ENCODE results near the gene MACROD1. TPM values are rescaled to one million over a fixed set of nuclear protein-coding genes. Genes with fewer than 3 reads are reported as not detected.

The MACROD1 gene
- total RNA-seq, 6 experiments from 2014 or later, result 11.8 to 17.0 (median 13.1) TPM

DNA sequence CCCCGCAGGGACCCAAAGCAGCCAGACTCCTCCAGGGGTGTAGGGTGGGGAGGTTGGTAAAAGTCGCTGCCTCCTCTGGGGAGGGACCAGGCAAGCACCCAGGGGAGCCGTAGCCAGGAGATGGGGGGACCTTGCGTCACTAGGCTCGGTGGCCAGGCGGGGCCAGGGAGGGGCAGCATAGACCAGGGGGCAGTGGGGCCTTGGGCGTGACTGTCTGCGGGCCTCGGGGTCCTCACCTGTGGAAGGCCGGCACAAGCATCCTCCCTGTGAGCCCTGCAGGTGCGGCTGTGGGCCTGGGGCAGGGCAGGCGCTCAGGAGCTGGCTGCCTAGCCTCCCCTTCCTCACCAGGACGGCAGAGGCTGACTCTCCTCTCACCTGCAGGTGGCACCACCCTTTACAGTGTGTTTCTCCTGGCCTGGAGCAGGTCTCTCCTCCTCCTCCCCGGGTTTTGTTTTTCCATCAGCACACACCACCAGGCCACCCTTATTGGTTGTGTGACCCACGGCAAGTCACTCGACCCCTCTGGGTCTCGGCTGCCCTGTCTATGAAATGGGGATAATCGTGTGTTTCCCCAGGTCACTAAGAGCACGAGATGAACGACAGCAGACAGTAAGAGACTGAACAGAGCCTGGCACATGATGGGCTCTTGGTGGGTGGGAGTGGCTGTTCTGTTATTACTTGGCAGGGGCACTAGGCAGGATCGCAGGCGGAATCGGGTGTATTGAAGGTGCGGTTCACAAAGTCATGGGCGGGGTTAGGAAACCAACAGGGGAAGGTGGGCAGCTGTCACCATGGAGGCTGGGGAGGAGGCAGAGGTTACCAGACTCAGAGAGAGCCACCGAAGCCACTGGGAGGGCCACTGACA, 77.5 kb downstream of the MACROD1 start:
- H3K9me3 Mint-ChIP-seq, result no peaks in the 10 kb centered on the region
- no peak for DNase-seq
- no peak overlapping the region; the same call in 1 of the 2 replicates for H3K27ac Mint-ChIP-seq
- no peaks in the 10 kb centered on the region for H3K36me3 Mint-ChIP-seq (ENCODE audit: low read depth)
- peaks cover 7% of the 10 kb centered on the region for H3K27me3 Mint-ChIP-seq (ENCODE audit: insufficient read depth)
- peaks cover 6% of the 10 kb centered on the region; the same call in 1 of the 2 replicates for H3K4me1 Mint-ChIP-seq (ENCODE audit: low read depth)
- no peak overlapping the region for H3K4me3 Mint-ChIP-seq
- TF ChIP-seq, protein P1, sequence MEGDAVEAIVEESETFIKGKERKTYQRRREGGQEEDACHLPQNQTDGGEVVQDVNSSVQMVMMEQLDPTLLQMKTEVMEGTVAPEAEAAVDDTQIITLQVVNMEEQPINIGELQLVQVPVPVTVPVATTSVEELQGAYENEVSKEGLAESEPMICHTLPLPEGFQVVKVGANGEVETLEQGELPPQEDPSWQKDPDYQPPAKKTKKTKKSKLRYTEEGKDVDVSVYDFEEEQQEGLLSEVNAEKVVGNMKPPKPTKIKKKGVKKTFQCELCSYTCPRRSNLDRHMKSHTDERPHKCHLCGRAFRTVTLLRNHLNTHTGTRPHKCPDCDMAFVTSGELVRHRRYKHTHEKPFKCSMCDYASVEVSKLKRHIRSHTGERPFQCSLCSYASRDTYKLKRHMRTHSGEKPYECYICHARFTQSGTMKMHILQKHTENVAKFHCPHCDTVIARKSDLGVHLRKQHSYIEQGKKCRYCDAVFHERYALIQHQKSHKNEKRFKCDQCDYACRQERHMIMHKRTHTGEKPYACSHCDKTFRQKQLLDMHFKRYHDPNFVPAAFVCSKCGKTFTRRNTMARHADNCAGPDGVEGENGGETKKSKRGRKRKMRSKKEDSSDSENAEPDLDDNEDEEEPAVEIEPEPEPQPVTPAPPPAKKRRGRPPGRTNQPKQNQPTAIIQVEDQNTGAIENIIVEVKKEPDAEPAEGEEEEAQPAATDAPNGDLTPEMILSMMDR (IDR thresholded peaks at IDR 0.05), result peak; percentile 62

DNA sequence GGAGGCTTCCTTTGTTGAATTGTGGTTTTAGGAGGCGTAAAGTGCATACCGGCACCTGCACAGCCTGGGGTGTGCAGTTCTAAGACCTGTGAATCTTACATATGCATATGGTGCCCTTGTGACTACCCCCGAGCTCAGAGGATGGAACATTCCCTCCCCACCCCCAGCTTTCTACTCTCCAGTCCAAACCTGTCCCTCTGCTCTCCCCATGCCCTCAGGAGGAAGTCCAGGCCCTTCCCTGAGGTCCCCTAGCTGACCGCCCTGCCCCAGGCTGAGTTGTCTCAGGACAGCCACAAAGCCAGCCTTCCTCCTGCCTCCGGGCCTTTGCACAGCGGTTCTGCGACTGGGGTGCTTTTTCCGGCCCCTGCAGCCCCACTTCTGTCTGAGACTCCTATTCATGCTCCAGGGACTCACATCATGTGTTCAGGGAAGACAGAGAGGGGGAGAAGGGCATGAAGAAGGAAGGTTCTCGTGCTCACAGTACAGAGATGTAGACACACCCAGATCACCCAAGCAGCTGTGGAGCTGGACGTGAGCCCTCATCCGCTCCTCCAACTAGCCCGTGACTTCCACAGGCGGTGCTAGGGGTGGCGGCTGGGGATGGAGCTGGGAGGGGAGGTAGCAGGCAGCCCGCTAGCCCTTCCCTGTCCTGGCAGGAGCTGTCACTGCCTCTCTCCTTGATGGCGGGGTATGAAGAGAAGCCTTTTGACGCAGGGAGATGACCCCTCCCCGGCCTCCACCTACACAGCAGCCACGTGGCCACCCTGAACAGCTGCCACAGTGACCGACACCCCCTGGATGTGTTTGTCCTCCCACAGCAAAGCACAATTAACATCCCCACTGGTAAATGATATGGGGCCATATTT, 79.4 kb downstream of the MACROD1 start:
- H3K4me3 Mint-ChIP-seq, result no peak overlapping the region
- no peaks in the 10 kb centered on the region for H3K9me3 Mint-ChIP-seq
- H3K4me1 Mint-ChIP-seq (ENCODE audit: low read depth), result peaks cover 6% of the 10 kb centered on the region; the same call in 1 of the 2 replicates
- no peaks in the 10 kb centered on the region for H3K36me3 Mint-ChIP-seq (ENCODE audit: low read depth)
- TF ChIP-seq, protein P1 (IDR thresholded peaks at IDR 0.05), result no peak
- no peak for DNase-seq
- H3K27me3 Mint-ChIP-seq (ENCODE audit: insufficient read depth), result peaks cover 9% of the 10 kb centered on the region
- no peak overlapping the region for H3K27ac Mint-ChIP-seq

DNA sequence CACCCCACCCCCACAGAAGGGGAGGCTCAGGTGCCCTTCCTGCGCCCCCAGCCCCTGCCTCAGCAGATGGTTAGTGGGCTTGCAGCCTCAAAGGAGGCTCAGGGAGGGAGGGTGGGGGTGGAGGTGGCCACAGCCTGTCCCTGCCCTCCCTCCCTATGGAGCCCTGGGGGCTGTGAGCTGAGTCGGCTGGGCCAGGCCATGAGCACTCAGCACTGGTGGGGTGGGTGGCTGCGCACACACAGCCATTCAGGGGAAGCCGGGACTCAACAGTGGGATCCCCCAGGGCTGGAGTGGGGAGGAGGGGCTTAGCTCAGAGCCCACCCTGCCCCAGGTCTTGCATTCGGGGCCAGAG, 80.0 kb downstream of the MACROD1 start:
- Mint-ChIP-seq H3K9me3 (no peaks in the 10 kb centered on the region), H3K36me3 (ENCODE audit: low read depth) (no peaks in the 10 kb centered on the region), H3K4me3 (no peak overlapping the region), H3K27ac (no peak overlapping the region), H3K4me1 (ENCODE audit: low read depth) (no peaks in the 10 kb centered on the region), H3K27me3 (ENCODE audit: insufficient read depth) (peaks cover 4% of the 10 kb centered on the region)
- TF ChIP-seq, protein P1 (IDR thresholded peaks at IDR 0.05), result no peak
- DNase-seq, result no peak

DNA sequence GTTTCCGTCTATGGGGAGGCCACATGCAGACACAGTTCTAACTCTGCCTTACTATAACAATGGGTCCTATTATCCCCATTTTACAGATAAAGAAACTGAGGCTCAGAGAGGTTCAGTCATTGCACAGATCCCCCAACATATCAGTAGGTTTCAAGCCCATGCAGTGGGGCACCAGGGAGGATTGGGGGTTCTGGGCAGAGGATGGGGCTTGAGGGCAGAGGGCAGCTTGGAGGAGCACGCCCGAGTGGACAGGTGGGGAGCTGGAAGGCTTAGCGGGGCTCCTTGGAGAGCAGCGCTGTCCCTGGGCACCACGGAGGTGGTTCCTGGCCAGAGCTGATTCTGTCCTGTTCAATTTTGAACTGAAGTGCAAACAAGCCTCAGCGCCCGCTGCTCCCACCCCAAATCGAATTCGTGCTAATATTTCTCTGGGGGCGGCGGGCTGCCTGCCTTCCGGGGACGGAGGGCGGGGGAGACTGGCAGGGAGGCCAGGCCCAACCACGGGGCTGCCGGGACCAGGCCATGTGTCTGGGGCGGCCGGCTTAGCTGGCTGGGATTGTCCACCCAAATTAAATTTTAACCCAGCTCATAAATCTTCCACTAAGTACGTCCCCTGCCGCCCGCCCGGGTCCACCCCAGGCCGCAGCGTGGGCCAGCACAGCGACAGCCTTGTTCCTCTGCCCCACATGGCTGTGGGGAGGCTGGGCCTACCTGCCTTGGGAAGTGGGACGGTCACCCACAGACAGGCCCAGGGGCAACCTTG, 80.8 kb downstream of the MACROD1 start:
- TF ChIP-seq, protein P1 (IDR thresholded peaks at IDR 0.05), result no peak
- DNase-seq, result no peak
- Mint-ChIP-seq H3K36me3 (ENCODE audit: low read depth) (no peaks in the 10 kb centered on the region), H3K4me1 (ENCODE audit: low read depth) (no peaks in the 10 kb centered on the region), H3K27ac (no peak overlapping the region), H3K9me3 (no peaks in the 10 kb centered on the region), H3K27me3 (ENCODE audit: insufficient read depth) (peaks cover 9% of the 10 kb centered on the region), H3K4me3 (no peak overlapping the region)
